ENCODE results near the gene SDHC. TPM values are rescaled to one million over a fixed set of nuclear protein-coding genes. Genes with fewer than 3 reads are reported as not detected.
A peak's percentile ranks its signal among the peaks of the same experiment; 100 is the strongest.

Gene SDHC
- total and polyA plus RNA-seq, 4 donors: 36.8 to 174 (median 111) TPM

DNA sequence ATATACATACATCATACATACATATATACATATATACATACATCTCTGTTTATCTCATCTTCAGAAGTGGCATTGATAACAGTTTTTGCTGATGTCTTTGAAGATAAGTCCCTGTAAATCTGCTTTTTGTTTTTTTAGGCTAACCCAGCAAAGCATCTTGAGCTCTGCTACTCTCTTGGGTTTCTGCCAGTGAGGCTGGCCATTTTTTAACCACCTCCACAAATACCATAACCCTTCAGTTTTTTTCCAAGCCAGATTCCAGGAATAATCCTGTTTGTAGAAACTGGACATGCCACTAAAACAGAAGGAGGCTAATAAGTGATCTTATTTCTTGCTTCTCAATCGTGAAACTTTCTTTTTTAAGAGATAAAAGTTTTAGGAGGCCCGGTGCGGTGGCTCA is 21.6 kb downstream of the SDHC start:
- Histone ChIP-seq H3K9me3 (ENCODE audit: control insufficient read depth, insufficient read depth, low read length) (no peaks in the 10 kb centered on the region), H3K36me3 (ENCODE audit: control insufficient read depth, insufficient read depth, low read length) (peaks cover 42% of the 10 kb centered on the region), H3K27me3 (ENCODE audit: control insufficient read depth, insufficient read depth, low read length) (no peaks in the 10 kb centered on the region), H3K4me3 (ENCODE audit: low read depth, low read length) (no peak overlapping the region), H3K27ac (ENCODE audit: low read depth, low read length) (no peak overlapping the region), H3K4me1 (ENCODE audit: control insufficient read depth, insufficient read depth, low read length) (no peaks in the 10 kb centered on the region)
- DNase-seq (ENCODE audit: low read depth in 4 of 6, low spot score in 6 of 6): no peak
- 100% methylated on average over 3 of the region's 3 CpGs for WGBS (ENCODE audit: insufficient coverage)

DNA sequence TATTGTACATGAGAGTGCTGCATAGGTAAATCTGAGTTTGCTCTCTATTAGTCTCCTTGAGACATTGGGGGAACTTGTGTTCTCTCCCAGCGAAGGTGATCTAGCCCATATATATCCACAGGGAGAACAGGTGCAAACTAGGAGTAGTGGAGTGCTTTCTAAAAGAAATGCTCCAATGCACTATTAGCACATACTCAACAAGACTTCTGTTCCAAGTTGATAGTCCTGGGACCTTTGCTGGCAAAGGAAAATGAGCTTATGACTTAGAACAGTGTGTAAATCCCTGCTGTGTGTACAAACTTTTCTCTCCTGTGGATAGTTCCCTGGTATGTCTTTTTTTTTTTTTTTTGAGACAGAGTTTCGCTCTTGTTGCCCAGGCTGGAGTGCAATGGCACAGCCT is 28.0 kb downstream of the SDHC start:
- Histone ChIP-seq H3K27ac (ENCODE audit: low read depth, low read length) (no peak overlapping the region), H3K27me3 (ENCODE audit: control insufficient read depth, insufficient read depth, low read length) (no peaks in the 10 kb centered on the region), H3K36me3 (ENCODE audit: control insufficient read depth, insufficient read depth, low read length) (peaks cover 24% of the 10 kb centered on the region), H3K9me3 (ENCODE audit: control insufficient read depth, insufficient read depth, low read length) (no peaks in the 10 kb centered on the region), H3K4me1 (ENCODE audit: control insufficient read depth, insufficient read depth, low read length) (no peaks in the 10 kb centered on the region), H3K4me3 (ENCODE audit: low read depth, low read length) (no peak overlapping the region)
- WGBS (ENCODE audit: insufficient coverage): no CpG with 5 or more reads among the region's 2 CpGs
- peak in 1 of 6 donors; percentile 54 for DNase-seq (ENCODE audit: low read depth in 4 of 6, low spot score in 6 of 6)

DNA sequence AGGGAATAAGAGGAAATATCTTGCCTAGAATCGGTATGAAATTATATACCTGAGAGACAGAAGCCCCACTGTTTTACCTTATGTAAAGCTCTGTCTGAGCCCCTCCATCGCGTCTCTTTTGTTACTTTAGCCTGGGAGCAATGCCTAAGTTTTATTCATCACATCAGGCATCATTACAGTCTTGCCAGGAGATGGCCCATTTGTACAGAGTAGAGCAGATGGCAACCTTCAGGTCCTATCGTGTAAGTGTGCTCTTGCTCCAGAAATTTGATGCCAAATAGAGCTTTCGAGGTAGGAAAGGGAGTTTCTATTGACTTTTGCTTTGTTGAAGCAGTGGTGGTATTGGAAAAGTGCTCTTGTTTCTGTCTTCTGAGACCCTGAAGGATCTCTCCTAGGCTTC is 28.6 kb downstream of the SDHC start:
- peaks cover 25% of the 10 kb centered on the region for H3K36me3 ChIP-seq (ENCODE audit: control insufficient read depth, insufficient read depth, low read length)
- DNase-seq (ENCODE audit: low read depth in 4 of 6, low spot score in 6 of 6): peak in 2 of 6 donors; percentile 9 to 61

DNA sequence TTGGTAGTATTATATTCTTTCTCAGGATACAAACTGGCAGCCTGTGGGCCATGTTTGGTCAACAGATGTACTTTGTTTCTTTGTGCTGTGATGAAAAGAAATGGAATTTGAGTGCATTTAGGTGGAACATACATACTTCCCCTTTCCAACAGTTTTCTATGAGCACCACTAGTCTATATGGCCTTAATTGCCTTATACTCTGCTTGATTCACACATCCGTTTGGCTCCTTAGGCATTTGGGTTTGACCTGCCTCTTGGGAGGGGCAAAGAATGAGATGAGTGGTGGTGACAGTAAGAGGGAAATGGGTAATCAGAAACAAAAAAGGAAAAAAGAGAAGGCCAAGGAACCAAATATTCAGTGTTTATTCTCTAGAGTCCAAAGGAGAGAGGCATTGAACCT is 36.5 kb downstream of the SDHC start:
- Histone ChIP-seq H3K4me3 (ENCODE audit: low read depth, low read length) (no peak overlapping the region), H3K27me3 (ENCODE audit: control insufficient read depth, insufficient read depth, low read length) (no peaks in the 10 kb centered on the region), H3K9me3 (ENCODE audit: control insufficient read depth, insufficient read depth, low read length) (no peaks in the 10 kb centered on the region), H3K27ac (ENCODE audit: low read depth, low read length) (no peak overlapping the region), H3K36me3 (ENCODE audit: control insufficient read depth, insufficient read depth, low read length) (peaks cover 8% of the 10 kb centered on the region), H3K4me1 (ENCODE audit: control insufficient read depth, insufficient read depth, low read length) (no peaks in the 10 kb centered on the region)
- no CpG with 5 or more reads among the region's 1 CpG for WGBS (ENCODE audit: insufficient coverage)
- no peak for DNase-seq (ENCODE audit: low read depth in 4 of 6, low spot score in 6 of 6)

More for the DNA sequence above, 28.6 kb downstream of the SDHC start:
- H3K4me3 ChIP-seq (ENCODE audit: low read depth, low read length): no peak overlapping the region
- H3K27me3 ChIP-seq (ENCODE audit: control insufficient read depth, insufficient read depth, low read length): no peaks in the 10 kb centered on the region
- no peaks in the 10 kb centered on the region for H3K4me1 ChIP-seq (ENCODE audit: control insufficient read depth, insufficient read depth, low read length)
- WGBS (ENCODE audit: insufficient coverage): 80% methylated on average over 2 of the region's 5 CpGs
- no peaks in the 10 kb centered on the region for H3K9me3 ChIP-seq (ENCODE audit: control insufficient read depth, insufficient read depth, low read length)
- H3K27ac ChIP-seq (ENCODE audit: low read depth, low read length): no peak overlapping the region

DNA sequence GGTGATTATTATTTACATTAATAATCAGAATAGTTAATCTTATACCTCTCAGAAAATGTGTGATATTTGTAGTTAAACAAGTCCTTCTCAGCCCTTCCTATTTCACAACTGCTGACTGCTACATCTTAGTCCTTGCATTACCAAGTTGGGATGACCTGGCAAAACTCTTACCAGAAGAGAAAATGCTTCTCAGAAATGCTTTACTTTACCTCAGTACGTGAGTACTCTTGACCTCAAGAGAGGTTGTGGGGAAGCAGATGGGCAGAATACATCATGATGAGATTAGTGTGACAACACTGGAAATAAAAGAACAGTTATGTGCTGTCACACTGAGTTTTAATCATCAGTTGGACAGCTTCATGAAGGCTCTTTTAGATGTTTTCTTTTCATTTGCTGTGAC is 37.3 kb downstream of the SDHC start:
- Histone ChIP-seq H3K36me3 (ENCODE audit: control insufficient read depth, insufficient read depth, low read length) (peaks cover 5% of the 10 kb centered on the region), H3K9me3 (ENCODE audit: control insufficient read depth, insufficient read depth, low read length) (no peaks in the 10 kb centered on the region), H3K4me1 (ENCODE audit: control insufficient read depth, insufficient read depth, low read length) (no peaks in the 10 kb centered on the region), H3K27me3 (ENCODE audit: control insufficient read depth, insufficient read depth, low read length) (no peaks in the 10 kb centered on the region), H3K4me3 (ENCODE audit: low read depth, low read length) (no peak overlapping the region), H3K27ac (ENCODE audit: low read depth, low read length) (no peak overlapping the region)
- DNase-seq (ENCODE audit: low read depth in 4 of 6, low spot score in 6 of 6): no peak
- 80% methylated on average over 1 of the region's 1 CpG for WGBS (ENCODE audit: insufficient coverage)

DNA sequence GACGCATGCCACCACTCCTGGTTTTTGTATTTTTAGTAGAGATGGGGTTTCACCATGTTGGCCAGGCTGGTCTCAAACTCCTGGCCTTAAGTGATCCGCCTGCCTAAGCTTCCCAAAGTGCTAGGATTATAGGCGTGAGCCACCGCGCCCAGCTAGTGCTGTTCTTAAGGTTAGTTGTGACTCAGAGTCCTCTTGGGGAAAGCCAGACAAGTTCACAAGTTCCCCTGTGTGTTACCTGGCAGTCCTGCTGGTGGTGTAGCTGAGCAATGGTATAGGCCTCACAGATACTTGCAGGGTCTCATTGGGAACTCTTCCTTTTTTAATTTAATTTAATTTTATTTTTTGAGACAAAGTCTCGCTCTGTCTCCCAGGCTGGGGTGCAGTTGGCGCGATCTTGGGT is 42.9 kb downstream of the SDHC start:
- Histone ChIP-seq H3K27me3 (ENCODE audit: control insufficient read depth, insufficient read depth, low read length) (no peaks in the 10 kb centered on the region), H3K27ac (ENCODE audit: low read depth, low read length) (no peak overlapping the region), H3K4me3 (ENCODE audit: low read depth, low read length) (no peak overlapping the region), H3K36me3 (ENCODE audit: control insufficient read depth, insufficient read depth, low read length) (peaks cover 14% of the 10 kb centered on the region), H3K9me3 (ENCODE audit: control insufficient read depth, insufficient read depth, low read length) (no peaks in the 10 kb centered on the region), H3K4me1 (ENCODE audit: control insufficient read depth, insufficient read depth, low read length) (no peaks in the 10 kb centered on the region)
- WGBS (ENCODE audit: insufficient coverage): 97% methylated on average over 4 of the region's 8 CpGs
- no peak for DNase-seq (ENCODE audit: low read depth in 4 of 6, low spot score in 6 of 6)

DNA sequence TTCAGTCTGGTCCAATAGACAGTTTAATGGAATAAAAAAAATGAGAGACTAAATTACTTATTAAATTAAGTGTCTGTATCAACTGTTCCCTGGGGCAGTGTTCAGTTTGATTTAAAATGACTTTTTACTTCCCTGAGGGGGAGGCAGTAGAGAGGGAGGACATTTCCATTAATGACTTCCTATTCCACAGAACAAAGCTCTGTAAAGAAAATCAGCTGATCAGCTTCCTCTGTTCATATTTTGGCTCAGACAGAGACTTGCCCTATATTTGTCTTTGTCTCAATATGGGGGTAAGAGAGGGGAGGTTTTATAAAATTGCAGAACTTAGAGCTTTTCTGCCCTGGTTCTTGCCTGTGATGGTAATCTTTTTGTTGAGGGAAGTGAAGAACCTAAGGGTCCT is 45.1 kb downstream of the SDHC start:
- Histone ChIP-seq H3K4me1 (ENCODE audit: control insufficient read depth, insufficient read depth, low read length) (no peaks in the 10 kb centered on the region), H3K9me3 (ENCODE audit: control insufficient read depth, insufficient read depth, low read length) (no peaks in the 10 kb centered on the region), H3K27me3 (ENCODE audit: control insufficient read depth, insufficient read depth, low read length) (no peaks in the 10 kb centered on the region), H3K4me3 (ENCODE audit: low read depth, low read length) (no peak overlapping the region), H3K36me3 (ENCODE audit: control insufficient read depth, insufficient read depth, low read length) (peaks cover 14% of the 10 kb centered on the region), H3K27ac (ENCODE audit: low read depth, low read length) (peak overlapping the region; percentile 47)
- DNase-seq (ENCODE audit: low read depth in 4 of 6, low spot score in 6 of 6): peak in 3 of 6 donors; percentile 12 to 93 (median 36)

DNA sequence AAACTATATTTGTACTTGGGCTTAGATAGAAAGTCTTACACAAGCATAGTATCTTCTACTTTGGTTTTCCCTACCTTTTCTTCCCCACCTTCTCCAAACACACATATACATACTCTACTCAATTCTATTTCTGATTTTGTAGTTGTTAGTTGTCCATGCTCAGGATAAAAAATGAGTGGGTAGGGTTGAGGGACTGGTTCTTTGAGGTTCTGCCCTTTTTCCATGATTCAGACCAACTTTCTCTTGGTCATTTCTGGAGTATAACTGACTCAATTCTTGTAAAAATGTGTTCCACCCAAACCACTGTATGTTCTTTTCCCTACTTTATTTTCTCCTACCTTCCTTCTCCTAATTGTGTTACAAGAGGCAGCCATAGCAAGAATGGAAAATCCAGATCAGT is 50.2 kb downstream of the SDHC start:
- Histone ChIP-seq H3K4me1 (ENCODE audit: control insufficient read depth, insufficient read depth, low read length) (no peaks in the 10 kb centered on the region), H3K27me3 (ENCODE audit: control insufficient read depth, insufficient read depth, low read length) (no peaks in the 10 kb centered on the region), H3K9me3 (ENCODE audit: control insufficient read depth, insufficient read depth, low read length) (no peaks in the 10 kb centered on the region), H3K27ac (ENCODE audit: low read depth, low read length) (no peak overlapping the region), H3K36me3 (ENCODE audit: control insufficient read depth, insufficient read depth, low read length) (peaks cover 3% of the 10 kb centered on the region), H3K4me3 (ENCODE audit: low read depth, low read length) (no peak overlapping the region)
- DNase-seq (ENCODE audit: low read depth in 4 of 6, low spot score in 6 of 6): no peak

DNA sequence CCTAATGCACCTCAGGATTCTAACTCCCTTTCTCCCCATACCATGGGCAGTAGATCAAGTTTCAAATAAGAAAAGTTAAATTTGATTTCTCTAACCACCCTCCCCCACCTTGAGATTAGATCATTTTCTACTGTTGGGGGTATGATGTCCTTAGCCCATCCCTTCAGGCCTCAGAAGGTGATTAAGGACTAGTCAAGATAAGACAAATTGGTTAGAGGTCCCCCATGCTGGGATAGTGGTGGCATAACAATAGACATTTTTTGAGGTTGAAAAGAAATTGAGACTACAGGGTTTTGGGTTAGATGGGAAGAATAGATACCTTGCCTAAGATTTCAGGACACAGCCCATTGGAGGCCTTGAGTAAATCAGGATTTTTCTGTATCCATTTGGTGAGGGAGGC is 51.0 kb downstream of the SDHC start:
- DNase-seq (ENCODE audit: low read depth in 4 of 6, low spot score in 6 of 6): no peak
- H3K4me3 ChIP-seq (ENCODE audit: low read depth, low read length): no peak overlapping the region
- no peak overlapping the region for H3K27ac ChIP-seq (ENCODE audit: low read depth, low read length)
- H3K9me3 ChIP-seq (ENCODE audit: control insufficient read depth, insufficient read depth, low read length): no peaks in the 10 kb centered on the region
- H3K27me3 ChIP-seq (ENCODE audit: control insufficient read depth, insufficient read depth, low read length): no peaks in the 10 kb centered on the region
- no peaks in the 10 kb centered on the region for H3K4me1 ChIP-seq (ENCODE audit: control insufficient read depth, insufficient read depth, low read length)
- peaks cover 3% of the 10 kb centered on the region for H3K36me3 ChIP-seq (ENCODE audit: control insufficient read depth, insufficient read depth, low read length)

DNA sequence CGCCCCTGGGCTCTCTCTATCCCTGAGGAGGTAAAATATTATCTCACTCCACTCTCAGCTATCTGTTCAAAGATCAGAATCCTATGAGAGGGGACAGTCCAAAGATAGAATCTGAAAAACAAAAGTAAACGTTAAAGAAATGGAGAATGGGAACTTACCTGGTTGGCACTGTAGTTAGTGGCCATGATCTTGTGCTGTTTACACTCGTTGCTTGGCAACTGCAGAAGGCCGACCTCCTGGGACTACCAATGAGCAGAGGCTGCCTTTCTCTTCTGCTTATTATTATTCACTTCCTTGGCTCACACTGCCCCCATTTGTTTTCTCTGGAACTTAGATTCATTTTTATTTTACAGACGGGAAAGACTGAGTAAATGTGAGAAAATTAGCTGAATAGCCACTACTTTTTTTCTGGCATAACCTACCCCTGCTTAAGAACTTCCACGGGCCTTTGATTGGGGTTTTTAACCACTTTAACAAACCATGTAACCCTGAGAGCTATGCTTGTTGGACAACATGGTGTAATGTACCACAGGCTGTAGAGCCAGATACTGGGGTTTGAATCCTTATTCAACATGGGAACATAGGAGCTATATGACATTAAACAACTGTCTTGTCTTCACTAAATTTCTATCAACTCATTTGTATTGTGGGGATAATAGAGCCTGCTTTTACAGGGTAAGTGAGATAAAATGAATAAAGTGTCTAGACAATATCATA is 53.7 kb downstream of the SDHC start, which contains the start of gene CFAP126:
Gene CFAP126 (minus strand): TSS at position 193 of the 717 bp plus-strand sequence. CDS start 8 bp downstream, at position 185.
- Histone ChIP-seq H3K4me1 (ENCODE audit: control insufficient read depth, insufficient read depth, low read length) (no peaks in the 10 kb centered on the region), H3K4me3 (ENCODE audit: low read depth, low read length) (no peak within 1 kb of the TSS), H3K9me3 (ENCODE audit: control insufficient read depth, insufficient read depth, low read length) (no peaks in the 10 kb centered on the region), H3K36me3 (ENCODE audit: control insufficient read depth, insufficient read depth, low read length) (no peaks in the 10 kb centered on the region), H3K27me3 (ENCODE audit: control insufficient read depth, insufficient read depth, low read length) (no peaks in the 10 kb centered on the region), H3K27ac (ENCODE audit: low read depth, low read length) (peak within 1 kb of the TSS; percentile 57)
- WGBS (ENCODE audit: insufficient coverage): 10% methylated on average over 2 of the region's 6 CpGs
- peak in 5 of 6 donors; percentile 56 to 95 (median 65) for DNase-seq (ENCODE audit: low read depth in 4 of 6, low spot score in 6 of 6)

Measured in spinal cord (tissue), 10 donors.